GM12878 (cell line): Measurements from ENCODE around the gene RPS6KL1. TPM values are rescaled to one million over a fixed set of nuclear protein-coding genes. Genes with fewer than 3 reads are reported as not detected.

Source experiments
- ATAC-seq: fragments of 200-7000 bp; cut with Tn5 transposase; 3 replicates; pipeline ENCODE4 v1.9.1; 2020; ENCODE audit warnings: mild to moderate bottlenecking, moderate library complexity
- BruUV-seq: library from RNA; stranded (reverse); fragments of 400-500 nt; replicated peaks from 2 replicates; lab custom pipeline; 2021; lab: Mats Ljungman, UMichigan
- CTCF ChIA-PET: fragments of 300-600 bp; sonication (Branson Sonifier 250); formaldehyde crosslinking; extraction: SDS; loops from one replicate; lab custom pipeline; 2021; ENCODE audit warnings: inconsistent platforms; lab: Yijun Ruan, JAX
- POLR2A ChIA-PET: fragments of 350-600 bp; formaldehyde crosslinking; extraction: SDS; loops from one replicate; lab custom pipeline; 2021; ENCODE audit warnings: inconsistent platforms; lab: Charles Lee
- RAD21 ChIA-PET: fragments of 300-600 bp; sonication (Branson Sonifier 250); formaldehyde crosslinking; loops from one replicate; lab custom pipeline; 2023; ENCODE audit warnings: antibody characterized with exemption; ENCODE audit not compliant: unreplicated experiment; lab: Charles Lee
- SMC1A ChIA-PET: fragments of 300-600 bp; sonication (Branson Sonifier 250); formaldehyde crosslinking; loops from one replicate; lab custom pipeline; 2023; ENCODE audit not compliant: unreplicated experiment, uncharacterized antibody; lab: Charles Lee
- DNase-seq: peaks from one replicate; pipeline ENCODE4 v3.0.0-alpha.2; 2011; ENCODE audit warnings: low read depth, low spot score
- FAIRE-seq: peaks from 3 replicates; lab custom pipeline; 2011; peaks lifted over from hg19 to GRCh38; lab: Jason Lieb, UNC
- H2AFZ ChIP-seq: 2 replicates; pipeline ENCODE4 v1.6.0; 2011; ENCODE audit warnings: low read depth, low read length, control low read depth; ENCODE audit not compliant: control insufficient read depth
- H3K27ac ChIP-seq: 2 replicates; pipeline ENCODE4 v1.5.1; 2011; ENCODE audit warnings: control low read depth; ENCODE audit not compliant: control insufficient read depth, insufficient read depth
- H3K27me3 ChIP-seq, 2 experiments: replicated peaks in 1 of 2; 2 replicates each; pipeline versions ENCODE4 v1.6.0 to v1.6.1; 2011; ENCODE audit warnings: low read length in 1 of 2; ENCODE audit not compliant: control insufficient read depth in 2 of 2, insufficient read depth in 2 of 2
- H3K36me3 ChIP-seq, 2 experiments: 2 replicates each; pipeline ENCODE4 v1.5.1; 2011; ENCODE audit warnings: low read length in 1 of 2; ENCODE audit not compliant: control insufficient read depth in 2 of 2, insufficient read depth in 2 of 2
- H3K4me1 ChIP-seq: 2 replicates; pipeline ENCODE4 v1.6.1; 2011; ENCODE audit warnings: mild to moderate bottlenecking, low read length, moderate library complexity, mixed read lengths; ENCODE audit not compliant: control insufficient read depth, insufficient read depth
- H3K4me2 ChIP-seq: 2 replicates; pipeline ENCODE4 v1.6.0; 2011; ENCODE audit warnings: control low read depth; ENCODE audit not compliant: control insufficient read depth, insufficient read depth
- H3K4me3 ChIP-seq: fragments of 200-600 bp; sonication (generic); 2 replicates; pipeline ENCODE4 v1.5.1; 2016
- H3K79me2 ChIP-seq: 2 replicates; pipeline ENCODE4 v1.6.0; 2011; ENCODE audit warnings: low read length; ENCODE audit not compliant: control insufficient read depth, insufficient read depth
- H3K9ac ChIP-seq: 2 replicates; pipeline ENCODE4 v1.8.0; 2011; ENCODE audit warnings: low read length, control low read depth, mixed read lengths; ENCODE audit not compliant: control insufficient read depth, insufficient read depth
- H3K9me3 ChIP-seq: replicated peaks from 3 replicates; pipeline ENCODE4 v1.5.1; 2011; ENCODE audit warnings: mild to moderate bottlenecking, low read length; ENCODE audit not compliant: control insufficient read depth, insufficient read depth
- H4K20me1 ChIP-seq: 2 replicates; pipeline ENCODE4 v1.6.0; 2011; ENCODE audit not compliant: control insufficient read depth, insufficient read depth
- BHLHE40 ChIP-seq, 2 experiments: fragments of 450-650 bp in 1 of 2; IDR thresholded peaks; 2 replicates each; pipeline ENCODE4 v1.6.1; 2011 to 2017; ENCODE audit warnings: low read depth in 2 of 2, borderline replicate concordance in 1 of 2, improper control_type of control experiment in 1 of 2, low read length in 1 of 2, mild to moderate bottlenecking in 1 of 2
- MYC ChIP-seq: IDR thresholded peaks from 2 replicates; pipeline ENCODE4 v1.6.1; 2011; ENCODE audit warnings: mild to moderate bottlenecking, low read length, moderate library complexity, inconsistent platforms; ENCODE audit not compliant: insufficient read depth, insufficient replicate concordance, insufficient read length, severe bottlenecking
- SPI1 ChIP-seq: IDR thresholded peaks from 2 replicates; pipeline ENCODE4 v1.6.1; 2011; ENCODE audit warnings: low read depth, mild to moderate bottlenecking, low read length, moderate library complexity, borderline replicate concordance; ENCODE audit not compliant: insufficient read depth
- STAT1 ChIP-seq: fragments of 450-650 bp; conservative IDR thresholded peaks from 2 replicates; pipeline ENCODE4 v1.6.1; 2014; ENCODE audit warnings: antibody characterized with exemption, mild to moderate bottlenecking
- WGBS: methylation state at CpG from one replicate; pipeline ENCODE4 v1.1.6; 2016; ENCODE audit warnings: low lambda C conversion rate; ENCODE audit not compliant: insufficient replicate concordance, insufficient coverage; ENCODE audit errors: missing lambda C conversion rate; 5-methylcytosine and 5-hydroxymethylcytosine counted together
- in situ Hi-C: fragments of 300-500 bp; cut with MboI; formaldehyde crosslinking; loops from 9 replicates; pipeline ENCODE4 v1.14.3; 2018; ENCODE audit warnings: mixed read lengths
- intact Hi-C: fragments of 100-400 bp; cut with micrococcal nuclease; formaldehyde crosslinking; loops from one replicate; pipeline ENCODE4 v1.14.2; 2022; ENCODE audit not compliant: unreplicated experiment
- polyA plus RNA-seq, 11 experiments: library from polyadenylated mRNA; depleted of rRNA in 4 of 11; unstranded in 6 of 11; stranded (reverse) in 5 of 11; fragments of >200 nt; fragmentation: Nextera tagmentation in 4 of 11; fragmentation: Illumina TruSeq in 1 of 11; extraction: Ambion mirVana in 4 of 11; extraction: Trizol in 1 of 11; gene quantifications; 1 replicate in 1 of 11; 2 replicates in 10 of 11; pipeline versions ENCODE4 v1.2.1 to v1.2.3, GENCODE V29; 2011 to 2016; ENCODE audit warnings: inconsistent platforms in 2 of 11, missing spikeins in 2 of 11, low read depth in 1 of 11
- total RNA-seq, 4 experiments: library from RNA; depleted of rRNA in 3 of 4; stranded (reverse); fragments of >200 nt in 3 of 4; fragmentation: Illumina TruSeq in 1 of 4; extraction: Trizol in 1 of 4; gene quantifications; 2 replicates each; pipeline versions ENCODE4 v1.2.1 to v1.2.3, GENCODE V29; 2013 to 2021
- TF ChIP-seq, protein P1 (sequence below): IDR thresholded peaks from 2 replicates; pipeline ENCODE4 v1.6.1; 2011; ENCODE audit warnings: mild to moderate bottlenecking, low read depth, low read length, moderate library complexity; ENCODE audit not compliant: insufficient replicate concordance
- TF ChIP-seq, protein P2 (sequence below): fragments of 450-650 bp; IDR thresholded peaks from 2 replicates; pipeline ENCODE4 v1.6.1; 2016; ENCODE audit warnings: mild to moderate bottlenecking, moderate library complexity, borderline replicate concordance
- TF ChIP-seq, protein P3 (sequence below): fragments of 450-650 bp; IDR thresholded peaks from 2 replicates; pipeline ENCODE4 v1.6.1; 2018; ENCODE audit warnings: mild to moderate bottlenecking, low read depth, moderate library complexity; ENCODE audit not compliant: partially characterized antibody
- TF ChIP-seq, protein P4 (sequence below): fragments of 450-650 bp; formaldehyde crosslinking; IDR thresholded peaks from 2 replicates; pipeline ENCODE4 v1.4.0; 2020; ENCODE audit warnings: mild to moderate bottlenecking, moderate library complexity

Gene RPS6KL1
- total and polyA plus RNA-seq, 10 of the 15 experiments (the other 5 are each of a cell fraction or from before 2014, with no cell fraction given), result 0.04 to 4.2 (median 2.0) TPM

DNA sequence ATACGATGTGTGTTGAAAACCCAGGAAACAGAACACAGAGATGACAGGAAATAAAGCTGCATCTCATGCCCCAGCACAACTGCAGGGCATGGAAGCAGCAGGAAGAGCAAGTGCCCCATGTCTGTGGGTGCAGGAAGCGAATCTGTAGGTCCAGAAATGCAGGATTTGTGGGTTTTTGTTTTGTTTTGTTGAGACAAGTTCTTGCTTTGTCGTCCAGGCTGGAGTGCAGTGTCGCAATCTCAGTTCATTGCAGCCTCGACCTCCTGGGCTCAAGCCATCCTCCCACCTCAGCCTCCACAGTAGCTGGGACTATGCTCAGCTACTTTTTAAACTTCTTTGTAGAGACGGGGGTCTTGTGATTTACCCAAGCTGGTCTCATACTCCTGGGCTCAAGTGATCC lies 6.2 kb upstream of the RPS6KL1 start:
- intact Hi-C loops (no loop called here), in situ Hi-C loops (no loop called here)
- ChIA-PET CTCF (interaction anchor here (1.1 to 1.6 kb wide), 3 partner anchors 16 to 159 kb away, joined by 3 to 8 read pairs (median 4); no protein-coding TSS in a partner anchor), RAD21 (interaction anchor here (0.9 to 1.9 kb wide), 2 partner anchors 10 to 13 kb away, joined by 4 to 5 read pairs; no protein-coding TSS in a partner anchor), POLR2A (no interaction called here), SMC1A (no interaction called here)
- Histone ChIP-seq H3K4me2 (no peak overlapping the region), H3K9me3 (no peaks in the 10 kb centered on the region), H2AFZ (no peak overlapping the region), H3K27me3 (no peaks in the 10 kb centered on the region), H3K27ac (no peak overlapping the region), H3K79me2 (no peaks in the 10 kb centered on the region), H3K9ac (no peak overlapping the region), H3K4me3 (no peak overlapping the region), H3K4me1 (peaks cover 5% of the 10 kb centered on the region; the same call in 1 of the 2 replicates), H3K36me3 (no peaks in the 10 kb centered on the region), H4K20me1 (no peaks in the 10 kb centered on the region)
- ATAC-seq (no peak), FAIRE-seq (no peak), DNase-seq (no peak)
- 44% methylated on average over 6 of the region's 6 CpGs for WGBS
- no TSS peak for BruUV-seq
- TF ChIP-seq, protein P1, sequence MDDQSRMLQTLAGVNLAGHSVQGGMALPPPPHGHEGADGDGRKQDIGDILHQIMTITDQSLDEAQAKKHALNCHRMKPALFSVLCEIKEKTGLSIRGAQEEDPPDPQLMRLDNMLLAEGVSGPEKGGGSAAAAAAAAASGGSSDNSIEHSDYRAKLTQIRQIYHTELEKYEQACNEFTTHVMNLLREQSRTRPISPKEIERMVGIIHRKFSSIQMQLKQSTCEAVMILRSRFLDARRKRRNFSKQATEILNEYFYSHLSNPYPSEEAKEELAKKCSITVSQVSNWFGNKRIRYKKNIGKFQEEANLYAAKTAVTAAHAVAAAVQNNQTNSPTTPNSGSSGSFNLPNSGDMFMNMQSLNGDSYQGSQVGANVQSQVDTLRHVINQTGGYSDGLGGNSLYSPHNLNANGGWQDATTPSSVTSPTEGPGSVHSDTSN, result no peak
- TF ChIP-seq, protein P2, sequence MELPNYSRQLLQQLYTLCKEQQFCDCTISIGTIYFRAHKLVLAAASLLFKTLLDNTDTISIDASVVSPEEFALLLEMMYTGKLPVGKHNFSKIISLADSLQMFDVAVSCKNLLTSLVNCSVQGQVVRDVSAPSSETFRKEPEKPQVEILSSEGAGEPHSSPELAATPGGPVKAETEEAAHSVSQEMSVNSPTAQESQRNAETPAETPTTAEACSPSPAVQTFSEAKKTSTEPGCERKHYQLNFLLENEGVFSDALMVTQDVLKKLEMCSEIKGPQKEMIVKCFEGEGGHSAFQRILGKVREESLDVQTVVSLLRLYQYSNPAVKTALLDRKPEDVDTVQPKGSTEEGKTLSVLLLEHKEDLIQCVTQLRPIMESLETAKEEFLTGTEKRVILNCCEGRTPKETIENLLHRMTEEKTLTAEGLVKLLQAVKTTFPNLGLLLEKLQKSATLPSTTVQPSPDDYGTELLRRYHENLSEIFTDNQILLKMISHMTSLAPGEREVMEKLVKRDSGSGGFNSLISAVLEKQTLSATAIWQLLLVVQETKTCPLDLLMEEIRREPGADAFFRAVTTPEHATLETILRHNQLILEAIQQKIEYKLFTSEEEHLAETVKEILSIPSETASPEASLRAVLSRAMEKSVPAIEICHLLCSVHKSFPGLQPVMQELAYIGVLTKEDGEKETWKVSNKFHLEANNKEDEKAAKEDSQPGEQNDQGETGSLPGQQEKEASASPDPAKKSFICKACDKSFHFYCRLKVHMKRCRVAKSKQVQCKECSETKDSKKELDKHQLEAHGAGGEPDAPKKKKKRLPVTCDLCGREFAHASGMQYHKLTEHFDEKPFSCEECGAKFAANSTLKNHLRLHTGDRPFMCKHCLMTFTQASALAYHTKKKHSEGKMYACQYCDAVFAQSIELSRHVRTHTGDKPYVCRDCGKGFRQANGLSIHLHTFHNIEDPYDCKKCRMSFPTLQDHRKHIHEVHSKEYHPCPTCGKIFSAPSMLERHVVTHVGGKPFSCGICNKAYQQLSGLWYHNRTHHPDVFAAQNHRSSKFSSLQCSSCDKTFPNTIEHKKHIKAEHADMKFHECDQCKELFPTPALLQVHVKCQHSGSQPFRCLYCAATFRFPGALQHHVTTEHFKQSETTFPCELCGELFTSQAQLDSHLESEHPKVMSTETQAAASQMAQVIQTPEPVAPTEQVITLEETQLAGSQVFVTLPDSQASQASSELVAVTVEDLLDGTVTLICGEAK, result no peak
- no peak for TF ChIP-seq STAT1
- TF ChIP-seq, protein P3, sequence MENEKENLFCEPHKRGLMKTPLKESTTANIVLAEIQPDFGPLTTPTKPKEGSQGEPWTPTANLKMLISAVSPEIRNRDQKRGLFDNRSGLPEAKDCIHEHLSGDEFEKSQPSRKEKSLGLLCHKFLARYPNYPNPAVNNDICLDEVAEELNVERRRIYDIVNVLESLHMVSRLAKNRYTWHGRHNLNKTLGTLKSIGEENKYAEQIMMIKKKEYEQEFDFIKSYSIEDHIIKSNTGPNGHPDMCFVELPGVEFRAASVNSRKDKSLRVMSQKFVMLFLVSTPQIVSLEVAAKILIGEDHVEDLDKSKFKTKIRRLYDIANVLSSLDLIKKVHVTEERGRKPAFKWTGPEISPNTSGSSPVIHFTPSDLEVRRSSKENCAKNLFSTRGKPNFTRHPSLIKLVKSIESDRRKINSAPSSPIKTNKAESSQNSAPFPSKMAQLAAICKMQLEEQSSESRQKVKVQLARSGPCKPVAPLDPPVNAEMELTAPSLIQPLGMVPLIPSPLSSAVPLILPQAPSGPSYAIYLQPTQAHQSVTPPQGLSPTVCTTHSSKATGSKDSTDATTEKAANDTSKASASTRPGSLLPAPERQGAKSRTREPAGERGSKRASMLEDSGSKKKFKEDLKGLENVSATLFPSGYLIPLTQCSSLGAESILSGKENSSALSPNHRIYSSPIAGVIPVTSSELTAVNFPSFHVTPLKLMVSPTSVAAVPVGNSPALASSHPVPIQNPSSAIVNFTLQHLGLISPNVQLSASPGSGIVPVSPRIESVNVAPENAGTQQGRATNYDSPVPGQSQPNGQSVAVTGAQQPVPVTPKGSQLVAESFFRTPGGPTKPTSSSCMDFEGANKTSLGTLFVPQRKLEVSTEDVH, result no peak
- TF ChIP-seq, protein P4, sequence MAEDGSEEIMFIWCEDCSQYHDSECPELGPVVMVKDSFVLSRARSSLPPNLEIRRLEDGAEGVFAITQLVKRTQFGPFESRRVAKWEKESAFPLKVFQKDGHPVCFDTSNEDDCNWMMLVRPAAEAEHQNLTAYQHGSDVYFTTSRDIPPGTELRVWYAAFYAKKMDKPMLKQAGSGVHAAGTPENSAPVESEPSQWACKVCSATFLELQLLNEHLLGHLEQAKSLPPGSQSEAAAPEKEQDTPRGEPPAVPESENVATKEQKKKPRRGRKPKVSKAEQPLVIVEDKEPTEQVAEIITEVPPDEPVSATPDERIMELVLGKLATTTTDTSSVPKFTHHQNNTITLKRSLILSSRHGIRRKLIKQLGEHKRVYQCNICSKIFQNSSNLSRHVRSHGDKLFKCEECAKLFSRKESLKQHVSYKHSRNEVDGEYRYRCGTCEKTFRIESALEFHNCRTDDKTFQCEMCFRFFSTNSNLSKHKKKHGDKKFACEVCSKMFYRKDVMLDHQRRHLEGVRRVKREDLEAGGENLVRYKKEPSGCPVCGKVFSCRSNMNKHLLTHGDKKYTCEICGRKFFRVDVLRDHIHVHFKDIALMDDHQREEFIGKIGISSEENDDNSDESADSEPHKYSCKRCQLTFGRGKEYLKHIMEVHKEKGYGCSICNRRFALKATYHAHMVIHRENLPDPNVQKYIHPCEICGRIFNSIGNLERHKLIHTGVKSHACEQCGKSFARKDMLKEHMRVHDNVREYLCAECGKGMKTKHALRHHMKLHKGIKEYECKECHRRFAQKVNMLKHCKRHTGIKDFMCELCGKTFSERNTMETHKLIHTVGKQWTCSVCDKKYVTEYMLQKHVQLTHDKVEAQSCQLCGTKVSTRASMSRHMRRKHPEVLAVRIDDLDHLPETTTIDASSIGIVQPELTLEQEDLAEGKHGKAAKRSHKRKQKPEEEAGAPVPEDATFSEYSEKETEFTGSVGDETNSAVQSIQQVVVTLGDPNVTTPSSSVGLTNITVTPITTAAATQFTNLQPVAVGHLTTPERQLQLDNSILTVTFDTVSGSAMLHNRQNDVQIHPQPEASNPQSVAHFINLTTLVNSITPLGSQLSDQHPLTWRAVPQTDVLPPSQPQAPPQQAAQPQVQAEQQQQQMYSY (CRISPR knock-in tag), result no peak
- TF ChIP-seq BHLHE40 (IDR thresholded peaks at IDR 0.05; ENCODE audit: borderline replicate concordance in 1 of 2, low read depth in 2 of 2, low read length in 1 of 2), result no peak
- no peak for TF ChIP-seq SPI1
- TF ChIP-seq MYC, result no peak
